K562 (cell line): ENCODE measurements around the gene DNAJC11. TPM values are rescaled to one million over a fixed set of nuclear protein-coding genes. Genes with fewer than 3 reads are reported as not detected.

Experiments
- ASH1L ChIP-seq: fragments of 450-650 bp; IDR thresholded peaks from 2 replicates; pipeline ENCODE4 v1.6.1; 2018; ENCODE audit warnings: borderline replicate concordance, mild to moderate bottlenecking, low read depth; ENCODE audit not compliant: partially characterized antibody
- CBX3 ChIP-seq, 2 experiments: IDR thresholded peaks; 1 replicate in 1 of 2; 2 replicates in 1 of 2; pipeline ENCODE4 v1.6.1; 2012; ENCODE audit warnings: inconsistent platforms in 2 of 2, low read length in 2 of 2, borderline replicate concordance in 1 of 2, control low read depth in 1 of 2
- EZH2 ChIP-seq: IDR thresholded peaks from 2 replicates; pipeline ENCODE4 v1.6.1; 2012; ENCODE audit warnings: low read depth, mild to moderate bottlenecking, inconsistent platforms, low read length, borderline replicate concordance
- GABPB1 ChIP-seq: sonication (generic); formaldehyde crosslinking; IDR thresholded peaks from 2 replicates; pipeline ENCODE4 v1.8.0; 2022; ENCODE audit warnings: mild to moderate bottlenecking, missing genetic modification reagents
- KLF16 ChIP-seq: IDR thresholded peaks from 2 replicates; pipeline ENCODE4 v1.6.1; 2016; ENCODE audit warnings: antibody characterized with exemption
- KLF6 ChIP-seq: fragments of 250-450 bp; sonication (Bioruptor Pico); IDR thresholded peaks from 2 replicates; pipeline ENCODE4 v1.4.0; 2020; ENCODE audit warnings: mild to moderate bottlenecking, moderate library complexity, borderline replicate concordance
- MECOM ChIP-seq: fragments of 250-450 bp; sonication (Bioruptor Pico); IDR thresholded peaks from 2 replicates; pipeline ENCODE4 v1.8.0; 2022; ENCODE audit warnings: inconsistent platforms
- MYC ChIP-seq, 2 experiments: fragments of 250-450 bp in 1 of 2; sonication (Bioruptor Pico) in 1 of 2; IDR thresholded peaks; 2 replicates each; pipeline versions ENCODE4 v1.5.1 to v1.6.1; 2012 to 2021; ENCODE audit warnings: low read depth in 2 of 2, borderline replicate concordance in 1 of 2, improper control_type of control experiment in 1 of 2, low read length in 1 of 2, mild to moderate bottlenecking in 1 of 2, moderate library complexity in 1 of 2
- PHB ChIP-seq: fragments of 250-450 bp; sonication (Bioruptor Pico); IDR thresholded peaks from 2 replicates; pipeline ENCODE4 v1.5.0; 2021
- PHF8 ChIP-seq: fragments of 200-600 bp; sonication (generic); IDR thresholded peaks from 2 replicates; pipeline ENCODE4 v1.6.1; 2012; ENCODE audit warnings: mixed run types, mild to moderate bottlenecking, inconsistent platforms, low read length, moderate library complexity, borderline replicate concordance
- POLR2B ChIP-seq: fragments of 450-650 bp; IDR thresholded peaks from 2 replicates; pipeline ENCODE4 v1.6.1; 2018; ENCODE audit warnings: low read depth; ENCODE audit not compliant: partially characterized antibody
- PTTG1 ChIP-seq: fragments of 450-650 bp; IDR thresholded peaks from 2 replicates; pipeline ENCODE4 v1.6.1; 2016; ENCODE audit warnings: low read depth, mild to moderate bottlenecking, missing genetic modification characterization, missing compliant biosample characterization
- RAD21 ChIP-seq, 2 experiments: fragments of 250-450 bp in 1 of 2; fragments of 450-650 bp in 1 of 2; sonication (Bioruptor Pico) in 1 of 2; formaldehyde crosslinking in 1 of 2; IDR thresholded peaks in 1 of 2; conservative IDR thresholded peaks in 1 of 2; 2 replicates each; pipeline versions ENCODE4 v1.4.0 to v1.8.0; 2020 to 2022; ENCODE audit warnings: mild to moderate bottlenecking in 2 of 2, moderate library complexity in 1 of 2
- SFPQ ChIP-seq: fragments of 200-400 bp; formaldehyde crosslinking; IDR thresholded peaks from 2 replicates; pipeline ENCODE4 v1.6.1; 2017; ENCODE audit warnings: mild to moderate bottlenecking, low read depth, low read length, moderate library complexity
- STAG1 ChIP-seq: sonication (generic); formaldehyde crosslinking; IDR thresholded peaks from 2 replicates; pipeline ENCODE4 v1.5.0; 2020; ENCODE audit warnings: missing genetic modification reagents, borderline replicate concordance
- STAT5B ChIP-seq: fragments of 250-450 bp; sonication (Bioruptor Pico); IDR thresholded peaks from 2 replicates; pipeline ENCODE4 v1.8.0; 2021; ENCODE audit warnings: mild to moderate bottlenecking, inconsistent platforms
- TEAD1 ChIP-seq, 2 experiments: fragments of 450-650 bp in 1 of 2; sonication (generic) in 1 of 2; formaldehyde crosslinking; IDR thresholded peaks; 2 replicates each; pipeline versions ENCODE4 v1.4.0 to v1.8.0; 2020 to 2022; ENCODE audit warnings: mild to moderate bottlenecking in 2 of 2, missing genetic modification reagents in 1 of 2
- ZBTB2 ChIP-seq: fragments of 450-650 bp; IDR thresholded peaks from 2 replicates; pipeline ENCODE4 v1.6.1; 2016; ENCODE audit warnings: antibody characterized with exemption
- ZNF551 ChIP-seq: fragments of 250-450 bp; sonication (Bioruptor Pico); IDR thresholded peaks from 2 replicates; pipeline ENCODE4 v1.5.0; 2021; ENCODE audit warnings: mild to moderate bottlenecking, moderate library complexity
- ZNF589 ChIP-seq: fragments of 200-800 bp; sonication (Bioruptor generic); IDR thresholded peaks from 2 replicates; pipeline ENCODE4 v1.6.1; 2016; ENCODE audit warnings: low read depth, missing genetic modification characterization, missing compliant biosample characterization
- ZNF77 ChIP-seq: fragments of 250-450 bp; sonication (Bioruptor Pico); IDR thresholded peaks from 2 replicates; pipeline ENCODE4 v1.5.0; 2020
- polyA plus RNA-seq, 8 experiments: library from polyadenylated mRNA; depleted of rRNA in 4 of 8; stranded (reverse) in 5 of 8; unstranded in 3 of 8; fragments of >200 nt; fragmentation: Nextera tagmentation in 2 of 8; fragmentation: Illumina TruSeq in 1 of 8; extraction: Ambion mirVana in 2 of 8; extraction: Trizol in 1 of 8; gene quantifications; 2 replicates each; pipeline versions ENCODE4 v1.2.1 to v1.2.3, GENCODE V29; 2011 to 2014; ENCODE audit warnings: inconsistent platforms in 1 of 8, missing spikeins in 1 of 8
- total RNA-seq, 7 experiments: library from RNA; depleted of rRNA in 6 of 7; stranded (reverse); fragments of >200 nt in 6 of 7; fragmentation: Illumina TruSeq in 2 of 7; extraction: Trizol in 2 of 7; gene quantifications; 2 replicates each; pipeline versions ENCODE4 v1.2.1 to v1.2.3, GENCODE V29; 2011 to 2021; ENCODE audit warnings: low replicate concordance in 1 of 7
- TF ChIP-seq, protein P1 (sequence below): sonication (generic); formaldehyde crosslinking; IDR thresholded peaks from 2 replicates; pipeline ENCODE4 v1.8.1; 2022; ENCODE audit warnings: missing genetic modification reagents

DNAJC11 gene
- total and polyA plus RNA-seq, 9 of the 15 experiments (the other 6 are each of a cell fraction or from before 2014, with no cell fraction given): 14.1 to 123 (median 76.6) TPM

DNA sequence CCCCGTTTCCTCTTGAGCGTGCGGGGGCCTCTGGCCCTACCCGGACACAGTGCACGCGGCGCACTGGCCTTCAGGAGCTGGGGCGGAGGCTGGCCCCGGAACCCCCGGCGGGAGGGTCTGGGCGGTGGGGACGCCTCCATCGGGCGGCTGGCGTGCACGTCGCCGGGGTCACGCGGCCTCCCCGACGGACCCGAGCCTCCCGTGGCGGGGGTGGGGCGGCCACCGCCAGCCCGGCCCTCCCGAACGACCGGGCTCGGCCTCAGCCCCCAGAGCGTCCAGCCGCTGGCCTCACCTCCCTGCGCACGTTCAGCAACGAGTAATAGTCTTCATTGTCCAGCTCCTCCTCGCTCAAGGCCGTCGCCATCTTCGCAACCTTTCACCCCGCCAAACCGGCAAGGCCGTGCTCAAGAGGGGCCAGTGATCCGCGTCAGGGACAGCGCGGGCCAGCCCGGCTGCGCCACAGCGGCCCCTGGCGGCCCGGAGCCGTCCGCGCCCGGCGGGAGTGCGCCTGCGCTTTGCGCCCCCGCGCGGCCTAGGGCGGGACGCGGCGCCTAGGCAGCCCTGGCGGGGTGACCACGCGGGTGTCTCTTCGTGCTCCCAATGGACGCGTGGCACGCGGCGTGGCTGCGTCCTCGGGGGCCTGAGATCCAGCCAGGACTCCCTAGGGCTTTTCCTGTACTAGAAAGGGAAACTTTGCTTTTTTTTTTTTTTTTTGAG lies at the start of gene DNAJC11 (continued):
- TF ChIP-seq ZNF589: peak; percentile 91
- peak; percentile 68; the same call in 1 of the 2 replicates for TF ChIP-seq GABPB1
- TF ChIP-seq KLF16: no peak
- peak in 1 of 2 experiments; percentile 98; a peak in 2 of 4 replicates for TF ChIP-seq TEAD1 (CRISPR knock-in tag; IDR thresholded peaks at IDR 0.05)
- no peak for TF ChIP-seq STAT5B
- peak; percentile 95; the same call in 1 of the 2 replicates for TF ChIP-seq PHF8
- TF ChIP-seq ASH1L: peak; percentile 68
- TF ChIP-seq KLF6: no peak
- TF ChIP-seq, protein P1, sequence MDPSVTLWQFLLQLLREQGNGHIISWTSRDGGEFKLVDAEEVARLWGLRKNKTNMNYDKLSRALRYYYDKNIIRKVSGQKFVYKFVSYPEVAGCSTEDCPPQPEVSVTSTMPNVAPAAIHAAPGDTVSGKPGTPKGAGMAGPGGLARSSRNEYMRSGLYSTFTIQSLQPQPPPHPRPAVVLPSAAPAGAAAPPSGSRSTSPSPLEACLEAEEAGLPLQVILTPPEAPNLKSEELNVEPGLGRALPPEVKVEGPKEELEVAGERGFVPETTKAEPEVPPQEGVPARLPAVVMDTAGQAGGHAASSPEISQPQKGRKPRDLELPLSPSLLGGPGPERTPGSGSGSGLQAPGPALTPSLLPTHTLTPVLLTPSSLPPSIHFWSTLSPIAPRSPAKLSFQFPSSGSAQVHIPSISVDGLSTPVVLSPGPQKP (CRISPR knock-in tag): peak; percentile 81; the same call in 1 of the 2 replicates
- peak; percentile 95 for TF ChIP-seq MYC (IDR thresholded peaks at IDR 0.05; ENCODE audit: low read depth, low read length)
- TF ChIP-seq MYC (CRISPR knock-in tag; IDR thresholded peaks at IDR 0.05; ENCODE audit: borderline replicate concordance, low read depth): no peak
- peak; percentile 81; the same call in 1 of the 2 replicates for TF ChIP-seq MECOM (CRISPR knock-in tag)
- TF ChIP-seq ZBTB2: peak; percentile 75; the same call in 1 of the 2 replicates
- TF ChIP-seq CBX3 (IDR thresholded peaks at IDR 0.05; ENCODE audit: borderline replicate concordance in 1 of 2, low read length in 2 of 2): peak in 1 of 2 experiments; percentile 99; a peak in 2 of 3 replicates
- no peak for TF ChIP-seq PHB (CRISPR knock-in tag)
- peak; percentile 87 for TF ChIP-seq STAG1 (CRISPR knock-in tag)
- TF ChIP-seq POLR2B: peak; percentile 62
- no peak for TF ChIP-seq ZNF551 (CRISPR knock-in tag)
- TF ChIP-seq SFPQ: no peak
- TF ChIP-seq EZH2: no peak
- peak in 1 of 2 experiments; percentile 58; a peak in 2 of 4 replicates for TF ChIP-seq RAD21 (CRISPR knock-in tag; conservative IDR thresholded peaks at IDR 0.05 in 1 of 2, IDR thresholded peaks at IDR 0.05 in 1 of 2)
- no peak for TF ChIP-seq ZNF77 (CRISPR knock-in tag)
- no peak for TF ChIP-seq PTTG1 (tag)
